HepG2 (cell line): ENCODE data around the gene NXT1. TPM values are rescaled to one million over a fixed set of nuclear protein-coding genes. Genes with fewer than 3 reads are reported as not detected.

Source experiments
- ATAC-seq: fragments of 200-7000 bp; cut with Tn5 transposase; 3 replicates; pipeline ENCODE4 v1.9.1; 2020; ENCODE audit warnings: mild to moderate bottlenecking, moderate library complexity
- BruUV-seq: library from RNA; stranded (reverse); fragments of 400-500 nt; replicated peaks from 2 replicates; lab custom pipeline; 2021; lab: Mats Ljungman, UMichigan
- CTCF ChIA-PET: fragments of 300-600 bp; formaldehyde crosslinking; extraction: SDS; loops from one replicate; lab custom pipeline; 2021; ENCODE audit warnings: low total read pairs, inconsistent platforms, low intra/inter-chr PET ratio; lab: Yijun Ruan, JAX
- POLR2A ChIA-PET: fragments of 350-600 bp; sonication (Branson Sonifier 250); formaldehyde crosslinking; loops from one replicate; lab custom pipeline; 2020; ENCODE audit warnings: antibody characterized with exemption, inconsistent platforms; lab: Yijun Ruan, JAX
- DNase-seq: peaks from one replicate; pipeline ENCODE4 v3.0.0-alpha.2; 2015; ENCODE audit warnings: low spot score
- FAIRE-seq: peaks from 3 replicates; lab custom pipeline; 2011; peaks lifted over from hg19 to GRCh38; lab: Jason Lieb, UNC
- H2AFZ ChIP-seq: one replicate; pipeline ENCODE4 v1.6.1; 2011; ENCODE audit warnings: low read length, inconsistent platforms
- H3K27ac ChIP-seq: fragments of 300-600 bp; 3 replicates; pipeline ENCODE4 v1.8.0; 2011; ENCODE audit warnings: mixed run types, mild to moderate bottlenecking, mixed read lengths, low read length, inconsistent platforms; ENCODE audit not compliant: insufficient read depth; ENCODE audit errors: extremely low read length
- H3K27me3 ChIP-seq, 2 experiments: fragments of 200-600 bp in 1 of 2; 2 replicates in 1 of 2; 3 replicates in 1 of 2; pipeline versions ENCODE4 v1.6.0 to v1.8.0; 2011; ENCODE audit warnings: low read length in 2 of 2, mild to moderate bottlenecking in 2 of 2, moderate library complexity in 2 of 2, inconsistent platforms in 1 of 2; ENCODE audit not compliant: insufficient read depth in 2 of 2, control insufficient read depth in 1 of 2
- H3K36me3 ChIP-seq, 2 experiments: fragments of 200-600 bp in 1 of 2; replicated peaks in 1 of 2; 2 replicates in 1 of 2; 3 replicates in 1 of 2; pipeline versions ENCODE4 v1.5.1 to v1.8.0; 2011; ENCODE audit warnings: low read length in 2 of 2, inconsistent platforms in 1 of 2; ENCODE audit not compliant: insufficient read depth in 2 of 2, control insufficient read depth in 1 of 2
- H3K4me1 ChIP-seq: 2 replicates; pipeline ENCODE4 v1.5.1; 2012; ENCODE audit warnings: low read length, inconsistent platforms; ENCODE audit not compliant: insufficient read depth
- H3K4me2 ChIP-seq: 2 replicates; pipeline ENCODE4 v1.6.0; 2011; ENCODE audit warnings: low read depth, low read length, inconsistent platforms
- H3K4me3 ChIP-seq, 3 experiments: fragments of 200-600 bp in 1 of 3; sonication (generic), shearing (Covaris generic) in 1 of 3; replicated peaks in 1 of 3; 2 replicates each; pipeline ENCODE4 v1.5.1; 2011 to 2016; ENCODE audit warnings: low read length in 3 of 3, inconsistent platforms in 2 of 3, low read depth in 2 of 3, mild to moderate bottlenecking in 2 of 3, control low read depth in 1 of 3, mixed read lengths in 1 of 3; ENCODE audit not compliant: insufficient read depth in 1 of 3
- H3K79me2 ChIP-seq: one replicate; pipeline ENCODE4 v1.6.1; 2011; ENCODE audit warnings: low read length, inconsistent platforms; ENCODE audit not compliant: insufficient read depth
- H3K9ac ChIP-seq: 2 replicates; pipeline ENCODE4 v1.6.0; 2011; ENCODE audit warnings: mild to moderate bottlenecking, low read depth, low read length, inconsistent platforms; ENCODE audit not compliant: insufficient read depth
- H3K9me3 ChIP-seq: 2 replicates; pipeline ENCODE4 v1.5.1; 2012; ENCODE audit warnings: mild to moderate bottlenecking, low read length
- H4K20me1 ChIP-seq: 2 replicates; pipeline ENCODE4 v1.6.0; 2011; ENCODE audit warnings: inconsistent platforms, mild to moderate bottlenecking, low read length, moderate library complexity; ENCODE audit not compliant: insufficient read depth
- POLR2A ChIP-seq, 2 experiments: IDR thresholded peaks; 2 replicates each; pipeline ENCODE4 v1.6.1; 2011; ENCODE audit warnings: low read depth in 2 of 2, low read length in 2 of 2, mild to moderate bottlenecking in 1 of 2, moderate library complexity in 1 of 2; ENCODE audit not compliant: insufficient read depth in 1 of 2
- RBAK ChIP-seq: sonication (generic); formaldehyde crosslinking; IDR thresholded peaks from 2 replicates; pipeline ENCODE4 v1.5.1; 2020; ENCODE audit warnings: mild to moderate bottlenecking, missing genetic modification reagents
- RBFOX2 ChIP-seq: fragments of 200-400 bp; formaldehyde crosslinking; IDR thresholded peaks from 2 replicates; pipeline ENCODE4 v1.6.1; 2017; ENCODE audit warnings: low read depth, mild to moderate bottlenecking, low read length
- SAP130 ChIP-seq: IDR thresholded peaks from 2 replicates; pipeline ENCODE4 v1.6.1; 2016; ENCODE audit warnings: low read depth
- TCF12 ChIP-seq, 2 experiments: fragments of 450-650 bp in 1 of 2; sonication (generic) in 1 of 2; formaldehyde crosslinking in 1 of 2; IDR thresholded peaks; 2 replicates each; pipeline versions ENCODE4 v1.6.1 to v1.8.0; 2017 to 2022; ENCODE audit warnings: antibody characterized with exemption in 1 of 2, mild to moderate bottlenecking in 1 of 2, missing genetic modification reagents in 1 of 2, moderate library complexity in 1 of 2
- ZNF121 ChIP-seq: sonication (generic); formaldehyde crosslinking; IDR thresholded peaks from 2 replicates; pipeline ENCODE4 v1.5.0; 2020; ENCODE audit warnings: mild to moderate bottlenecking, missing genetic modification reagents
- ZNF143 ChIP-seq: sonication (generic); formaldehyde crosslinking; IDR thresholded peaks from 2 replicates; pipeline ENCODE4 v1.4.0; 2020; ENCODE audit warnings: missing genetic modification reagents
- ZNF256 ChIP-seq: sonication (generic); formaldehyde crosslinking; conservative IDR thresholded peaks from 2 replicates; pipeline ENCODE4 v1.4.0; 2020; ENCODE audit warnings: missing genetic modification reagents
- ZNF572 ChIP-seq: sonication (generic); formaldehyde crosslinking; IDR thresholded peaks from 2 replicates; pipeline ENCODE4 v1.5.1; 2020; ENCODE audit warnings: mild to moderate bottlenecking, missing genetic modification reagents
- ZNF660 ChIP-seq: sonication (generic); formaldehyde crosslinking; IDR thresholded peaks from 2 replicates; pipeline ENCODE4 v1.5.1; 2020; ENCODE audit warnings: mild to moderate bottlenecking, low read depth, missing genetic modification reagents, borderline replicate concordance
- ZNF670 ChIP-seq: sonication (generic); formaldehyde crosslinking; IDR thresholded peaks from 2 replicates; pipeline ENCODE4 v1.8.0; 2022; ENCODE audit warnings: mild to moderate bottlenecking, missing genetic modification reagents, borderline replicate concordance
- ZNF737 ChIP-seq: sonication (generic); formaldehyde crosslinking; IDR thresholded peaks from 2 replicates; pipeline ENCODE4 v1.5.0; 2020; ENCODE audit warnings: missing genetic modification reagents, mild to moderate bottlenecking, borderline replicate concordance
- ZNF790 ChIP-seq: sonication (generic); formaldehyde crosslinking; IDR thresholded peaks from 2 replicates; pipeline ENCODE4 v1.8.0; 2022; ENCODE audit warnings: missing genetic modification reagents, mild to moderate bottlenecking, borderline replicate concordance
- ZSCAN30 ChIP-seq: sonication (generic); formaldehyde crosslinking; IDR thresholded peaks from 2 replicates; pipeline ENCODE4 v1.5.0; 2020; ENCODE audit warnings: mild to moderate bottlenecking, missing genetic modification reagents
- WGBS: methylation state at CpG from one replicate; pipeline ENCODE4 v1.1.6; 2017; ENCODE audit warnings: low lambda C conversion rate; 5-methylcytosine and 5-hydroxymethylcytosine counted together
- in situ Hi-C: cut with HindIII; loops from 2 replicates; pipeline ENCODE4 v1.10.0; 2017; ENCODE audit warnings: low pct_unique_long_range_greater_than_20kb; ENCODE audit not compliant: extremely low pct_ligation_motif_present
- intact Hi-C: fragments of 100-400 bp; cut with micrococcal nuclease; formaldehyde crosslinking; loops from one replicate; pipeline ENCODE4 v1.10.0; 2022; ENCODE audit not compliant: unreplicated experiment
- polyA plus RNA-seq, 8 experiments: library from polyadenylated mRNA; depleted of rRNA in 3 of 8; stranded (reverse) in 7 of 8; unstranded in 1 of 8; fragments of >200 nt; fragmentation: Illumina TruSeq in 4 of 8; extraction: Trizol in 4 of 8; gene quantifications; 2 replicates each; pipeline versions ENCODE4 v1.2.1 to v1.2.3, GENCODE V29; 2011 to 2016; ENCODE audit warnings: low read depth in 4 of 8, missing spikeins in 1 of 8, mixed read lengths in 1 of 8; ENCODE audit not compliant: insufficient read depth in 1 of 8
- total RNA-seq, 5 experiments: library from RNA; depleted of rRNA; stranded (reverse); fragments of >200 nt; fragmentation: Illumina TruSeq; extraction: Trizol; gene quantifications; 2 replicates each; pipeline ENCODE4 v1.2.3, GENCODE V29; 2016; ENCODE audit warnings: low read depth in 1 of 5
- TF ChIP-seq, protein P1 (sequence below): sonication (generic); formaldehyde crosslinking; IDR thresholded peaks from 2 replicates; pipeline ENCODE4 v1.4.0; 2020; ENCODE audit warnings: missing genetic modification reagents, mild to moderate bottlenecking, borderline replicate concordance
- TF ChIP-seq, protein P2 (sequence below): sonication (generic); formaldehyde crosslinking; conservative IDR thresholded peaks from 2 replicates; pipeline ENCODE4 v1.8.1; 2023; ENCODE audit warnings: missing genetic modification reagents
- TF ChIP-seq, protein P3 (sequence below): sonication (generic); formaldehyde crosslinking; IDR thresholded peaks from 2 replicates; pipeline ENCODE4 v1.4.0; 2020; ENCODE audit warnings: missing genetic modification reagents

The NXT1 gene
- total and polyA plus RNA-seq, 2 of the 13 experiments (the other 11 are each of a cell fraction or from before 2014, with no cell fraction given): 35.6 to 65.9 TPM

DNA sequence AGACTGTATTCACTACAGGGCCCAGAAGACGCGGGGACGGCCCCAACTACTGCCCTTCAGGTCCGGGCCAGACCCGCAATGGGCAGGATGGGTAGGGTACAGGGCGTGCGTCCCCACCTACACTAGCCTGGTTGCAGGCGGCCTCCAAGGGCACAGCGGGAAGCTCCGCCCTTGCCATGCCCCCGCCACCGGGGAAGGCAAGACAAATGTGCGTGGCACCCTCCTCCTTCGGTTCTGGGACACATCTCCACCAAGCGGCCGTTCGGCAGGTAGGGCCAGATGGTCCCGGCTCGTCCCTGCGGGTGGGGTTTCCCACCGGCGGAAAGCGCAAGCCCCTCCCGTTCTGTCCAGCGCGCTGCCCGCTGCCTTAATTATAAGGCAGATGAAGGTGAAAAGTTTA is 5.6 kb downstream of the NXT1 start (continued):
- TF ChIP-seq RBAK (CRISPR knock-in tag) (no peak), RBFOX2 (peak; percentile 75), TCF12 (IDR thresholded peaks at IDR 0.05) (no peak), TCF12 (CRISPR knock-in tag; IDR thresholded peaks at IDR 0.05) (no peak), POLR2A (IDR thresholded peaks at IDR 0.05; ENCODE audit: insufficient read depth in 1 of 2, low read depth in 2 of 2, low read length in 2 of 2) (peak in 1 of 2 experiments; percentile 38; a peak in 1 of 4 replicates)

DNA sequence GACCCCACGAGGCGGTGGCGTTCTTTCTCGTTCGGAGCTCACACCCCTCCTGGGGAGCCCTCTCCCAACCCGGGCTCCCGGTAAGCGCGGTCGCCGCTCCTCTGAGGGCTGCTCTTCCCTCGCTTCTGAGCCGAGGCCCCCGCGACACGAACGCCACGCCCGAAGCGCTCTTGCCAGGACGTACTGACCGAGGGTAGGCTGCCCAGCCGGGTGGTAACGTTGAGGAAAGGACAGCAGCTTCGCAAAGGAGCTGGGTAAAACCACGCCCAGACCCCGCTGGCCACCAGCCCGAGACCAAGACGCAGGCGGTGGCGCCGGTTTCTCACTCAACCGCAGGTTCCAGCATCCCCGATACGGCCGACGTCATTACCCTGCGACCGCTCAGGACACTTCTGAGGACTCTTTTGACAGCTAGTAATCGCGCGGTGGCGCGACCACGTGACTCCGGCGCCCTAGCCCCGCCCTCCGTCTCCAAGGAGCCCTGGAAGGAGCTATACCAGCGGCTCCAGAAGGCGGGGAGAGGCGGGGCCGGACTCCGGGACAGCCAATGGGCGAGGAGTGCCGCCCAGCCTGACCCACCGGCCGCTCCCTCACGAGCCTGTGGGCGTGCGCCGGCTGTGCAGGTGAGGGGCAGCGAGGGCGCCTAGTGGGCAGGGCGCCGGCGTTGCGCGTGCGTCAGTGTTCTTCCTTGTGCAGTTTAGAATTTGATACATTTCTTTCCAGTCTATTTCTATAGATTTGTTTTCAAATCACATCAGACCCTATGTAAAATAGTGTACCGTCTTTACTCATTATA is 7.4 kb downstream of the NXT1 start:
- FAIRE-seq (peak; percentile 82), DNase-seq (peak; percentile 98), ATAC-seq (peak; percentile 76)
- Histone ChIP-seq H3K4me2 (peak overlapping the region; percentile 97), H3K79me2 (peaks cover 19% of the 10 kb centered on the region), H3K27ac (peak overlapping the region; percentile 77), H3K27me3 (no peaks in the 10 kb centered on the region; a peak in 1 of 5 replicates), H3K9me3 (no peaks in the 10 kb centered on the region), H3K4me1 (peaks cover 45% of the 10 kb centered on the region), H4K20me1 (0 out of 2 replicates have a peak, but pooled peaks cover 4% of the 10 kb centered on the region), H3K9ac (peak overlapping the region; percentile 78), H3K4me3 (peak overlapping the region; percentile 55 to 91 (median 65)), H2AFZ (peak overlapping the region; percentile 48), H3K36me3 (peaks cover 3 to 12% of the 10 kb centered on the region in 2 experiments; a peak in 4 of 5 replicates)
- BruUV-seq: no TSS peak
- in situ Hi-C loops: loop anchor here (10.0 kb wide), 1 partner anchor 783 kb away; no protein-coding TSS in a partner anchor
- CTCF ChIA-PET: interaction anchor here (1.6 kb wide), 1 partner anchor 8 kb away, joined by 4 read pairs; no protein-coding TSS in a partner anchor
- POLR2A ChIA-PET: interaction anchor here (0.7 to 4.6 kb wide), 22 partner anchors 8 to 927 kb away, joined by 3 to 145 read pairs (median 4); partner anchors contain the start of genes NAPB and NXT1
- WGBS: under 1% methylated on average over 71 of the region's 71 CpGs
- intact Hi-C loops: loop anchor here (1.0 to 10.0 kb wide), 4 partner anchors 8 to 943 kb away; partner anchors contain the start of gene NXT1
- TF ChIP-seq ZNF660 (CRISPR knock-in tag) (no peak), ZNF737 (peak; percentile 86; the same call in 1 of the 2 replicates), ZNF121 (CRISPR knock-in tag) (no peak), ZNF670 (CRISPR knock-in tag) (no peak; the same call in 1 of the 2 replicates), ZSCAN30 (CRISPR knock-in tag) (no peak), SAP130 (CRISPR knock-in tag) (peak; percentile 99), ZNF256 (no peak), ZNF143 (CRISPR knock-in tag) (peak; percentile 83), ZNF790 (CRISPR knock-in tag) (no peak; the same call in 1 of the 2 replicates), ZNF572 (CRISPR knock-in tag) (peak; percentile 96)
- TF ChIP-seq, protein P1, sequence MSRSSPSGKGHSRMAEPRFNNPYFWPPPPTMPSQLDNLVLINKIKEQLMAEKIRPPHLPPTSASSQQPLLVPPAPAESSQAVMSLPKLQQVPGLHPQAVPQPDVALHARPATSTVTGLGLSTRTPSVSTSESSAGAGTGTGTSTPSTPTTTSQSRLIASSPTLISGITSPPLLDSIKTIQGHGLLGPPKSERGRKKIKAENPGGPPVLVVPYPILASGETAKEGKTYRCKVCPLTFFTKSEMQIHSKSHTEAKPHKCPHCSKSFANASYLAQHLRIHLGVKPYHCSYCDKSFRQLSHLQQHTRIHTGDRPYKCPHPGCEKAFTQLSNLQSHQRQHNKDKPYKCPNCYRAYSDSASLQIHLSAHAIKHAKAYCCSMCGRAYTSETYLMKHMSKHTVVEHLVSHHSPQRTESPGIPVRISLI (CRISPR knock-in tag): peak; percentile 43; the same call in 1 of the 2 replicates
- TF ChIP-seq, protein P2, sequence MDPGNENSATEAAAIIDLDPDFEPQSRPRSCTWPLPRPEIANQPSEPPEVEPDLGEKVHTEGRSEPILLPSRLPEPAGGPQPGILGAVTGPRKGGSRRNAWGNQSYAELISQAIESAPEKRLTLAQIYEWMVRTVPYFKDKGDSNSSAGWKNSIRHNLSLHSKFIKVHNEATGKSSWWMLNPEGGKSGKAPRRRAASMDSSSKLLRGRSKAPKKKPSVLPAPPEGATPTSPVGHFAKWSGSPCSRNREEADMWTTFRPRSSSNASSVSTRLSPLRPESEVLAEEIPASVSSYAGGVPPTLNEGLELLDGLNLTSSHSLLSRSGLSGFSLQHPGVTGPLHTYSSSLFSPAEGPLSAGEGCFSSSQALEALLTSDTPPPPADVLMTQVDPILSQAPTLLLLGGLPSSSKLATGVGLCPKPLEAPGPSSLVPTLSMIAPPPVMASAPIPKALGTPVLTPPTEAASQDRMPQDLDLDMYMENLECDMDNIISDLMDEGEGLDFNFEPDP (CRISPR knock-in tag): no peak
- TF ChIP-seq, protein P3, sequence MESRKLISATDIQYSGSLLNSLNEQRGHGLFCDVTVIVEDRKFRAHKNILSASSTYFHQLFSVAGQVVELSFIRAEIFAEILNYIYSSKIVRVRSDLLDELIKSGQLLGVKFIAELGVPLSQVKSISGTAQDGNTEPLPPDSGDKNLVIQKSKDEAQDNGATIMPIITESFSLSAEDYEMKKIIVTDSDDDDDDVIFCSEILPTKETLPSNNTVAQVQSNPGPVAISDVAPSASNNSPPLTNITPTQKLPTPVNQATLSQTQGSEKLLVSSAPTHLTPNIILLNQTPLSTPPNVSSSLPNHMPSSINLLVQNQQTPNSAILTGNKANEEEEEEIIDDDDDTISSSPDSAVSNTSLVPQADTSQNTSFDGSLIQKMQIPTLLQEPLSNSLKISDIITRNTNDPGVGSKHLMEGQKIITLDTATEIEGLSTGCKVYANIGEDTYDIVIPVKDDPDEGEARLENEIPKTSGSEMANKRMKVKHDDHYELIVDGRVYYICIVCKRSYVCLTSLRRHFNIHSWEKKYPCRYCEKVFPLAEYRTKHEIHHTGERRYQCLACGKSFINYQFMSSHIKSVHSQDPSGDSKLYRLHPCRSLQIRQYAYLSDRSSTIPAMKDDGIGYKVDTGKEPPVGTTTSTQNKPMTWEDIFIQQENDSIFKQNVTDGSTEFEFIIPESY (CRISPR knock-in tag): no peak
